K562 treated with DMSO at 1 percent for 12 hours (cell line): ENCODE measurements around the gene DCAF12L1. TPM values are rescaled to one million over a fixed set of nuclear protein-coding genes. Genes with fewer than 3 reads are reported as not detected.

Experiments
- total RNA-seq: library from RNA; unstranded; fragments of 300-600 nt; gene quantifications from 2 replicates; pipeline ENCODE4 v1.2.3, GENCODE V29; 2022; ENCODE audit not compliant: insufficient read depth

The DCAF12L1 gene
- not detected in 2 replicates for total RNA-seq

GRCh38 chrX:126552313-126553022, at the start of gene DCAF12L1:
DCAF12L1 (minus strand) TSS chrX:126552814; CDS start chrX:126552608, 206 bp downstream.

